OCI-LY7 (cell line): Measurements from ENCODE around the gene JAKMIP2. TPM values are rescaled to one million over a fixed set of nuclear protein-coding genes. Genes with fewer than 3 reads are reported as not detected.

Source experiments
- BruUV-seq: library from RNA; stranded (reverse); fragments of 400-500 nt; replicated peaks from 2 replicates; lab custom pipeline; 2021; lab: Mats Ljungman, UMichigan
- CTCF ChIA-PET: fragments of 300-600 bp; sonication (Branson Sonifier 250); formaldehyde crosslinking; loops from one replicate; lab custom pipeline; 2022; ENCODE audit warnings: antibody characterized with exemption; ENCODE audit not compliant: unreplicated experiment; lab: Charles Lee
- POLR2A ChIA-PET: fragments of 300-600 bp; sonication (Branson Sonifier 250); formaldehyde crosslinking; loops from one replicate; lab custom pipeline; 2022; ENCODE audit warnings: antibody characterized with exemption; lab: Charles Lee
- DNase-seq: peaks from one replicate; pipeline ENCODE4 v3.0.0-alpha.2; 2015; ENCODE audit warnings: low spot score
- H2AFZ ChIP-seq: fragments of 200-600 bp; sonication (generic), shearing (Covaris generic); 2 replicates; pipeline ENCODE4 v1.6.1; 2014; ENCODE audit warnings: mild to moderate bottlenecking, antibody characterized with exemption, low read length, moderate library complexity
- H3K27ac ChIP-seq: fragments of 200-600 bp; sonication (generic); 2 replicates; pipeline ENCODE4 v1.5.1; 2014; ENCODE audit warnings: mixed run types, low read depth, mild to moderate bottlenecking, moderate library complexity, low read length, inconsistent platforms; ENCODE audit not compliant: poor library complexity, severe bottlenecking
- H3K36me3 ChIP-seq: fragments of 200-600 bp; sonication (generic); 2 replicates; pipeline ENCODE4 v1.6.1; 2014; ENCODE audit warnings: mild to moderate bottlenecking, antibody characterized with exemption, low read length, moderate library complexity, mixed read lengths; ENCODE audit not compliant: insufficient read depth
- H3K4me1 ChIP-seq: fragments of 200-600 bp; sonication (generic); 2 replicates; pipeline ENCODE4 v1.5.1; 2014; ENCODE audit warnings: mild to moderate bottlenecking, low read length; ENCODE audit not compliant: insufficient read depth, poor library complexity, severe bottlenecking
- H3K4me2 ChIP-seq: fragments of 200-600 bp; sonication (generic); 2 replicates; pipeline ENCODE4 v1.6.1; 2014; ENCODE audit warnings: mild to moderate bottlenecking, low read length
- H3K4me3 ChIP-seq: fragments of 200-600 bp; sonication (generic); 2 replicates; pipeline ENCODE4 v1.5.1; 2014; ENCODE audit warnings: mild to moderate bottlenecking, low read depth, low read length; ENCODE audit not compliant: poor library complexity, severe bottlenecking
- H3K79me2 ChIP-seq: fragments of 200-600 bp; sonication (generic); 2 replicates; pipeline ENCODE4 v1.6.1; 2016; ENCODE audit warnings: low read depth, mild to moderate bottlenecking, low read length, moderate library complexity, mixed read lengths; ENCODE audit not compliant: insufficient read depth
- H3K9me2 ChIP-seq: fragments of 200-600 bp; sonication (generic); 2 replicates; pipeline ENCODE4 v1.6.1; 2016; ENCODE audit warnings: mild to moderate bottlenecking, low read length, mixed read lengths; ENCODE audit not compliant: insufficient read depth
- H3K9me3 ChIP-seq: fragments of 200-600 bp; sonication (generic); 2 replicates; pipeline ENCODE4 v1.6.1; 2014; ENCODE audit warnings: mild to moderate bottlenecking, mixed run types, low read length, mixed read lengths
- H4K20me1 ChIP-seq: fragments of 200-600 bp; sonication (generic); 2 replicates; pipeline ENCODE4 v1.6.1; 2014; ENCODE audit warnings: mild to moderate bottlenecking, antibody characterized with exemption, low read length, moderate library complexity, mixed read lengths; ENCODE audit not compliant: insufficient read depth
- EZH2phosphoT487 ChIP-seq: fragments of 200-600 bp; sonication (generic); IDR thresholded peaks from 2 replicates; pipeline ENCODE4 v1.6.1; 2018; ENCODE audit warnings: low read depth, borderline replicate concordance, mild to moderate bottlenecking, mixed run types, antibody characterized with exemption, low read length, moderate library complexity, mixed read lengths
- intact Hi-C: fragments of 100-400 bp; cut with micrococcal nuclease; formaldehyde crosslinking; loops from one replicate; pipeline ENCODE4 v1.10.0; 2022; ENCODE audit not compliant: unreplicated experiment
- total RNA-seq, 2 experiments: library from RNA; depleted of rRNA in 1 of 2; stranded (reverse); fragments of >200 nt in 1 of 2; shearing (Covaris generic) in 1 of 2; gene quantifications; 2 replicates each; pipeline ENCODE4 v1.2.3, GENCODE V29; 2014 to 2022
- TF ChIP-seq, protein P1 (sequence below): fragments of 200-600 bp; sonication (generic); conservative IDR thresholded peaks from 2 replicates; pipeline ENCODE4 v1.5.1; 2014; ENCODE audit warnings: mild to moderate bottlenecking, antibody characterized with exemption, low read length, moderate library complexity, mixed read lengths

JAKMIP2 gene
- total RNA-seq, 2 experiments from 2014 or later: 4.0 to 14.5 TPM

DNA sequence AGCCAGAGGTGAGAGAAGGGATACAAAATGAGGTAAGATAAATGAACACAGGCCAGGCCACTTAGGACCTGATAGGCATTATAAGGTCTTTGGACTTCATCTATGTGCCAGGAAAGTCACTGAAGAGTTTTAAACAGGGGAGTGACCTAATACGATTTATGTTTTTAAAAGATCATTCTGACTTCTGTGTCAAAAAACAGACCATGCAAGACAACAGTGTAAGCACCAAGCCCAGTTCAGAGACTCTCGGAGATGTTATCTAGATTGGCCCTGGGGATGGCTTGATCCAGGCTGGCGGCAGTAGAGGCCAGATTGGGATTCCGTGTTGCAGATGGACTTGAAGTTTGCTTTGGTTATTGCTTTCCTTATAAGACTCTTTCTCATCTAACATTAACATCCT, 229.6 kb downstream of the JAKMIP2 start:
- BruUV-seq: no TSS peak
- no peaks in the 10 kb centered on the region for H3K9me2 ChIP-seq
- no peak overlapping the region for H2AFZ ChIP-seq
- H3K27ac ChIP-seq: no peak overlapping the region
- H3K79me2 ChIP-seq: no peaks in the 10 kb centered on the region
- H3K9me3 ChIP-seq: no peaks in the 10 kb centered on the region
- ChIA-PET POLR2A (no interaction called here), CTCF (no interaction called here)
- intact Hi-C loops: no loop called here
- H4K20me1 ChIP-seq: no peaks in the 10 kb centered on the region
- H3K36me3 ChIP-seq: no peaks in the 10 kb centered on the region
- no peak overlapping the region for H3K4me3 ChIP-seq
- TF ChIP-seq, protein P1, sequence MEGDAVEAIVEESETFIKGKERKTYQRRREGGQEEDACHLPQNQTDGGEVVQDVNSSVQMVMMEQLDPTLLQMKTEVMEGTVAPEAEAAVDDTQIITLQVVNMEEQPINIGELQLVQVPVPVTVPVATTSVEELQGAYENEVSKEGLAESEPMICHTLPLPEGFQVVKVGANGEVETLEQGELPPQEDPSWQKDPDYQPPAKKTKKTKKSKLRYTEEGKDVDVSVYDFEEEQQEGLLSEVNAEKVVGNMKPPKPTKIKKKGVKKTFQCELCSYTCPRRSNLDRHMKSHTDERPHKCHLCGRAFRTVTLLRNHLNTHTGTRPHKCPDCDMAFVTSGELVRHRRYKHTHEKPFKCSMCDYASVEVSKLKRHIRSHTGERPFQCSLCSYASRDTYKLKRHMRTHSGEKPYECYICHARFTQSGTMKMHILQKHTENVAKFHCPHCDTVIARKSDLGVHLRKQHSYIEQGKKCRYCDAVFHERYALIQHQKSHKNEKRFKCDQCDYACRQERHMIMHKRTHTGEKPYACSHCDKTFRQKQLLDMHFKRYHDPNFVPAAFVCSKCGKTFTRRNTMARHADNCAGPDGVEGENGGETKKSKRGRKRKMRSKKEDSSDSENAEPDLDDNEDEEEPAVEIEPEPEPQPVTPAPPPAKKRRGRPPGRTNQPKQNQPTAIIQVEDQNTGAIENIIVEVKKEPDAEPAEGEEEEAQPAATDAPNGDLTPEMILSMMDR: no peak
- no peak for TF ChIP-seq EZH2phosphoT487
- no peak for DNase-seq
- no peak overlapping the region for H3K4me2 ChIP-seq
- no peaks in the 10 kb centered on the region for H3K4me1 ChIP-seq

DNA sequence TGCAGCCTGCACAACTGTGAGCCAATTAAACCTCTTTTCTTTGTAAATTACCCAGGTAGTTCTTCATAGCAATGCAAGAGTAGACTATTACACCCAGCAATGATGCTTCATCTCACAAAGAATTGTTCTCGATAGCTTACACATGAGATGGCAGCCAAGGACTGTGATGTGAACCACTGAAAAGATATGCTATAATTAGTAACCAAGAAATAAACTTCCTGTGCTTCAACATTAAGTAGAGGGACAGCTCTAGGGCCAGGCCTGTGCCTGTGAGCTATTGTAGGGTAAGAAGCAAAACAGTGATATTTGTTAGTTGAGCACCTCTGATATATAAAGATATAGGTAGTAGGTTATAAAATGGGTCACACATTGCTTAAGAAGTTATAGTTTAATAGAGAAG, 230.9 kb downstream of the JAKMIP2 start:
- POLR2A ChIA-PET: no interaction called here
- no peak overlapping the region for H3K4me3 ChIP-seq
- no peaks in the 10 kb centered on the region for H3K9me3 ChIP-seq
- TF ChIP-seq, protein P1: no peak
- no peak for TF ChIP-seq EZH2phosphoT487
- intact Hi-C loops: no loop called here
- H2AFZ ChIP-seq: no peak overlapping the region
- CTCF ChIA-PET: no interaction called here
- H3K79me2 ChIP-seq: no peaks in the 10 kb centered on the region
- H3K27ac ChIP-seq: no peak overlapping the region
- BruUV-seq: no TSS peak
- DNase-seq: no peak
- H3K36me3 ChIP-seq: no peaks in the 10 kb centered on the region
- H4K20me1 ChIP-seq: no peaks in the 10 kb centered on the region
- H3K4me2 ChIP-seq: no peak overlapping the region
- no peaks in the 10 kb centered on the region for H3K9me2 ChIP-seq
- H3K4me1 ChIP-seq: no peaks in the 10 kb centered on the region

DNA sequence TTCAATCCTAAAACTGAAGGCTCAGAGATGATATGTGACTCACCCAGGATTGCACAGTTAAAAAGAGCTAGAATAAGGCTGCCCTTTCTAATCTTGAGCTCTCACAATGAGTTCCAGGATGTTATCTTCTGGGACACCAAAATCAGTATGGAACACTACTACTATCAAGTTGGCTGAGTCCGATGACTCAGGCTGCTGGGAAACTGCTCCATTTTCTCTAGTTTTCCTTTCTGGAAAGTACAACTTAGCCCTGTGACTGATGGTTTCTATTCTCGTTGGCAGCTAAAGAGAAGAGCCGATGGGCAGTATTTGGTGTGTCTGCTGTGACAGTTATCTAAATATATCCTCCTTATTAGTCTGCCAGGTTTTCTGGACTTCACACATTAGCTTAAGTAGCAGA, 234.8 kb downstream of the JAKMIP2 start:
- Histone ChIP-seq H3K9me3 (no peaks in the 10 kb centered on the region), H3K4me1 (no peaks in the 10 kb centered on the region), H4K20me1 (no peaks in the 10 kb centered on the region), H3K27ac (no peak overlapping the region), H3K36me3 (no peaks in the 10 kb centered on the region), H3K4me2 (no peak overlapping the region), H3K9me2 (no peaks in the 10 kb centered on the region), H2AFZ (no peak overlapping the region), H3K4me3 (no peak overlapping the region), H3K79me2 (no peaks in the 10 kb centered on the region)
- intact Hi-C loops: no loop called here
- no peak for DNase-seq
- TF ChIP-seq, protein P1: no peak
- TF ChIP-seq EZH2phosphoT487: no peak
- CTCF ChIA-PET: no interaction called here
- POLR2A ChIA-PET: no interaction called here
- BruUV-seq: no TSS peak
